RPMI7951 (cell line): ENCODE measurements around the gene DCAF6. TPM values are rescaled to one million over a fixed set of nuclear protein-coding genes. Genes with fewer than 3 reads are reported as not detected.
A peak's percentile ranks its signal among the peaks of the same experiment; 100 is the strongest.
"Not testable (repeated sequence)": the region's sequence is repeated elsewhere in the genome, so short reads cannot be mapped to it uniquely, and the experiment has no call there.

Experiments used
- DNase-seq: peaks from one replicate; pipeline ENCODE4 v3.0.0-alpha.2; 2012; ENCODE audit warnings: low read depth
- total RNA-seq: library from RNA; depleted of rRNA; stranded (reverse); fragments of >200 nt; shearing (Covaris generic); gene quantifications from 2 replicates; pipeline ENCODE4 v1.2.3, GENCODE V29; 2014; rRNA removed

The DCAF6 gene
- 34.8 and 42.7 TPM in 2 replicates for total RNA-seq

- peak; percentile 96 for DNase-seq
These were observed at the start of gene DCAF6 for GRCh38 chr1:167936068-167936929. Gene DCAF6 (plus strand): TSS chr1:167936683. CDS start chr1:167936912, 229 bp downstream.

- not testable (repeated sequence) for DNase-seq
These were observed 49.3 kb upstream of the DCAF6 start for GRCh38 chr1:167887187-167887586.

GRCh38 chr1:167890400-167890799 is 46.1 kb upstream of the DCAF6 start:
- DNase-seq: no peak

- DNase-seq: no peak
These were observed 42.7 kb upstream of the DCAF6 start for GRCh38 chr1:167893798-167894197.

GRCh38 chr1:167898578-167899222 is 37.8 kb upstream of the DCAF6 start:
- no peak for DNase-seq

GRCh38 chr1:167899253-167899681 is 37.2 kb upstream of the DCAF6 start:
- DNase-seq: no peak

- no peak for DNase-seq
These were observed 35.6 kb upstream of the DCAF6 start for GRCh38 chr1:167900907-167901306.

- peak; percentile 77 for DNase-seq
These were observed 31.8 kb upstream of the DCAF6 start for GRCh38 chr1:167904652-167905130.

GRCh38 chr1:167905182-167905581 is 31.3 kb upstream of the DCAF6 start:
- DNase-seq: no peak

GRCh38 chr1:167905671-167906070 is 30.8 kb upstream of the DCAF6 start:
- DNase-seq: no peak

GRCh38 chr1:167909691-167910180 is 26.7 kb upstream of the DCAF6 start:
- DNase-seq: no peak

- no peak for DNase-seq
These were observed 26.0 kb upstream of the DCAF6 start for GRCh38 chr1:167910530-167910929.

- DNase-seq: no peak
These were observed 25.1 kb upstream of the DCAF6 start for GRCh38 chr1:167911413-167911812.

- no peak for DNase-seq
These were observed 24.2 kb upstream of the DCAF6 start for GRCh38 chr1:167912294-167912693.

- no peak for DNase-seq
These were observed 22.5 kb upstream of the DCAF6 start, which contains the start of gene ADCY10 for GRCh38 chr1:167913895-167914496. Gene ADCY10 (minus strand): TSS chr1:167914134. CDS start chr1:167905140, 8,994 bp downstream.

GRCh38 chr1:167915569-167915968 is 20.9 kb upstream of the DCAF6 start:
- DNase-seq: no peak

GRCh38 chr1:167916766-167917511 is 19.5 kb upstream of the DCAF6 start:
- no peak for DNase-seq

GRCh38 chr1:167922023-167922422 is 14.5 kb upstream of the DCAF6 start:
- DNase-seq: peak; percentile 6

- peak; percentile 68 for DNase-seq
These were observed 13.8 kb upstream of the DCAF6 start for GRCh38 chr1:167922611-167923074.

- no peak for DNase-seq
These were observed 13.0 kb upstream of the DCAF6 start for GRCh38 chr1:167923324-167924056.

GRCh38 chr1:167924102-167924501 is 12.4 kb upstream of the DCAF6 start:
- DNase-seq: no peak
